Spleen (tissue), 11 donors: ENCODE measurements around the gene PIP4K2B. TPM values are rescaled to one million over a fixed set of nuclear protein-coding genes. Genes with fewer than 3 reads are reported as not detected.

Source experiments
- DNase-seq: peaks from one replicate; pipeline ENCODE4 v3.0.0-alpha.2; 2020
- H3K27ac ChIP-seq, 8 donors: fragments of 200-600 bp; sonication (generic) in 7 of 8; 1 replicate in 4 of 8; 2 replicates in 4 of 8; pipeline versions ENCODE4 v1.5.0 to v1.8.0; 2016 to 2021; ENCODE audit warnings: inconsistent platforms in 4 of 8, mild to moderate bottlenecking in 4 of 8, moderate library complexity in 1 of 8
- H3K27me3 ChIP-seq, 7 donors: fragments of 200-600 bp; sonication (generic) in 6 of 7; replicated peaks in 1 of 7; 1 replicate in 4 of 7; 2 replicates in 3 of 7; pipeline versions ENCODE4 v1.5.0 to v1.8.0; 2016 to 2021; ENCODE audit warnings: inconsistent platforms in 3 of 7, mild to moderate bottlenecking in 1 of 7
- H3K36me3 ChIP-seq, 6 donors: fragments of 200-600 bp; sonication (generic) in 5 of 6; 1 replicate in 4 of 6; 2 replicates in 2 of 6; pipeline versions ENCODE4 v1.5.0 to v1.8.0; 2016 to 2021; ENCODE audit warnings: inconsistent platforms in 2 of 6
- H3K4me1 ChIP-seq, 6 donors: fragments of 200-600 bp; sonication (generic) in 5 of 6; 1 replicate in 3 of 6; 2 replicates in 3 of 6; pipeline versions ENCODE4 v1.5.0 to v1.8.0; 2016 to 2021; ENCODE audit warnings: inconsistent platforms in 3 of 6
- H3K4me3 ChIP-seq, 8 donors: fragments of 200-600 bp; sonication (generic) in 7 of 8; 1 replicate in 4 of 8; 2 replicates in 4 of 8; pipeline versions ENCODE4 v1.5.0 to v1.8.0; 2016 to 2021; ENCODE audit warnings: inconsistent platforms in 4 of 8, mild to moderate bottlenecking in 4 of 8, moderate library complexity in 2 of 8
- H3K9me3 ChIP-seq, 8 donors: fragments of 200-600 bp; sonication (generic) in 7 of 8; 1 replicate in 4 of 8; 2 replicates in 4 of 8; pipeline versions ENCODE4 v1.5.0 to v1.8.0; 2016 to 2021; ENCODE audit warnings: inconsistent platforms in 4 of 8
- CTCF ChIP-seq, 11 experiments: fragments of 200-600 bp in 7 of 11; fragments of 450-650 bp in 4 of 11; sonication (generic) in 4 of 11; IDR thresholded peaks in 8 of 11; conservative IDR thresholded peaks in 3 of 11; 1 replicate in 7 of 11; 2 replicates in 4 of 11; pipeline versions ENCODE4 v1.4.0 to v1.8.0; 2016 to 2021; ENCODE audit warnings: antibody characterized with exemption in 11 of 11, inconsistent platforms in 4 of 11, mild to moderate bottlenecking in 1 of 11
- POLR2A ChIP-seq, 3 donors: fragments of 450-650 bp; IDR thresholded peaks; one replicate each; pipeline ENCODE4 v1.5.1; 2017; ENCODE audit warnings: antibody characterized with exemption in 3 of 3, mild to moderate bottlenecking in 1 of 3
- POLR2AphosphoS5 ChIP-seq, 3 donors: sonication (generic); formaldehyde crosslinking; IDR thresholded peaks; one replicate each; pipeline ENCODE4 v1.5.1; 2017; ENCODE audit warnings: antibody characterized with exemption in 3 of 3
- WGBS, 5 donors: extraction: QIAGEN DNeasy Blood & Tissue Kit in 3 of 5; methylation state at CpG; one replicate each; pipeline versions ENCODE4 v1.1.5 to v1.1.7; 2013 to 2018; 5-methylcytosine and 5-hydroxymethylcytosine counted together
- intact Hi-C: fragments of 100-400 bp; cut with DNase I; formaldehyde crosslinking; loops from one replicate; pipeline ENCODE4 v1.15.0; 2023; ENCODE audit warnings: low total_unique reads
- polyA plus RNA-seq, 3 donors: library from polyadenylated mRNA; stranded (reverse); fragments of 200-250 nt; gene quantifications; one replicate each; pipeline ENCODE4 v1.2.1, GENCODE V29; 2013
- total RNA-seq, 7 donors: library from RNA; depleted of rRNA in 3 of 7; stranded (reverse); fragments of >200 nt in 3 of 7; fragmentation: NEBNext Ultra II Directional in 4 of 7; extraction: Animal tissue kit (Norgen Biotek cat#: 25700) in 4 of 7; gene quantifications; one replicate each; pipeline versions ENCODE4 v1.1.0 to v1.2.1, GENCODE V29; 2016 to 2021
- donor health status: healthy with polysubstance abuse.
- donor health status: DM: no; HTN: no; CAD: no; lungs with moderate emphysema.
- donor health status: DM: no; HTN: no; CAD: no.
- donor health status: Bipolar disorder and iron deficiency.
- donor health status: healthy.
- donor health status: DM: no; HTN: no; CAD: no.
- donor health status: DM: yes; HTN: yes; CAD: no.

Gene PIP4K2B
- total and polyA plus RNA-seq, 10 donors, result 11.4 to 48.4 (median 37.3) TPM

GRCh38 chr17:38745545-38745944, 53.8 kb downstream of the PIP4K2B start:
- TF ChIP-seq CTCF (IDR thresholded peaks at IDR 0.05 in 8 of 11, conservative IDR thresholded peaks at IDR 0.05 in 3 of 11) (no peak), POLR2AphosphoS5 (IDR thresholded peaks at IDR 0.05) (no peak), POLR2A (IDR thresholded peaks at IDR 0.05) (no peak)
- no peaks in the 10 kb centered on the region for H3K36me3 ChIP-seq
- WGBS, 5 donors, result 49 to 62% (median 57%) methylated on average over 4 of the region's 4 CpGs
- intact Hi-C loops, result no loop called here
- no peak overlapping the region for H3K27ac ChIP-seq
- peak overlapping the region in 1 of 8 donors; percentile 86 for H3K4me3 ChIP-seq
- H3K4me1 ChIP-seq, result peaks cover 37 to 96% (median 65%) of the 10 kb centered on the region in 6 donors
- no peaks in the 10 kb centered on the region for H3K9me3 ChIP-seq
- no peak for DNase-seq
- H3K27me3 ChIP-seq, result peaks cover 0 to 69% (median 36%) of the 10 kb centered on the region in 7 donors

GRCh38 chr17:38743556-38744171, 55.7 kb downstream of the PIP4K2B start:
- no peak for DNase-seq
- H3K4me1 ChIP-seq, result peaks cover 18 to 83% (median 48%) of the 10 kb centered on the region in 6 donors
- WGBS, 5 donors, result 80 to 92% (median 82%) methylated on average over 4 of the region's 4 CpGs
- intact Hi-C loops, result no loop called here
- TF ChIP-seq POLR2AphosphoS5 (IDR thresholded peaks at IDR 0.05) (no peak), CTCF (IDR thresholded peaks at IDR 0.05 in 8 of 11, conservative IDR thresholded peaks at IDR 0.05 in 3 of 11) (no peak), POLR2A (IDR thresholded peaks at IDR 0.05) (no peak)
- peaks cover 0 to 13% (median 0%) of the 10 kb centered on the region in 6 donors for H3K36me3 ChIP-seq
- H3K4me3 ChIP-seq, result no peak overlapping the region
- no peaks in the 10 kb centered on the region for H3K9me3 ChIP-seq
- no peak overlapping the region for H3K27ac ChIP-seq
- peaks cover 0 to 50% (median 17%) of the 10 kb centered on the region in 7 donors for H3K27me3 ChIP-seq

- H3K4me3 ChIP-seq, result no peak overlapping the region
- intact Hi-C loops, result no loop called here
- DNase-seq, result peak; percentile 58
- peak overlapping the region in 4 of 8 donors; percentile 12 to 47 (median 40) for H3K27ac ChIP-seq
- peaks cover 12 to 73% (median 41%) of the 10 kb centered on the region in 6 donors for H3K4me1 ChIP-seq
- peaks cover 0 to 22% (median 2%) of the 10 kb centered on the region in 6 donors for H3K36me3 ChIP-seq
- TF ChIP-seq POLR2AphosphoS5 (IDR thresholded peaks at IDR 0.05) (no peak), POLR2A (IDR thresholded peaks at IDR 0.05) (no peak), CTCF (IDR thresholded peaks at IDR 0.05 in 8 of 11, conservative IDR thresholded peaks at IDR 0.05 in 3 of 11) (no peak)
- WGBS, 5 donors, result 61 to 75% (median 68%) methylated on average over 21 to 22 of the region's 22 CpGs
- peaks cover 0 to 40% (median 9%) of the 10 kb centered on the region in 7 donors for H3K27me3 ChIP-seq
- no peaks in the 10 kb centered on the region for H3K9me3 ChIP-seq
Measured at GRCh38 chr17:38742411-38743308, 56.7 kb downstream of the PIP4K2B start.
